K562 (cell line): Measurements from ENCODE around the gene PCBP3. TPM values are rescaled to one million over a fixed set of nuclear protein-coding genes. Genes with fewer than 3 reads are reported as not detected.
A peak's percentile ranks its signal among the peaks of the same experiment; 100 is the strongest.

Source experiments
- ATAC-seq: fragments of 200-7000 bp; cut with Tn5 transposase; 3 replicates; pipeline ENCODE4 v1.9.1; 2020; ENCODE audit warnings: moderate library complexity
- BruUV-seq: library from RNA; stranded (reverse); fragments of 400-500 nt; replicated peaks from 2 replicates; lab custom pipeline; 2021; lab: Mats Ljungman, UMichigan
- CTCF ChIA-PET: fragments of 300-600 bp; formaldehyde crosslinking; extraction: SDS; loops from one replicate; lab custom pipeline; 2021; ENCODE audit warnings: low intra/inter-chr PET ratio; lab: Yijun Ruan, JAX
- POLR2A ChIA-PET: fragments of 300-600, 350-650 bp; sonication (Branson Sonifier 250); formaldehyde crosslinking; extraction: SDS; loops from one replicate; lab custom pipeline; 2021; ENCODE audit warnings: antibody characterized with exemption, inconsistent platforms; lab: Yijun Ruan, JAX
- DNase-seq, 4 experiments: peaks; one replicate each; pipeline versions ENCODE4 v3.0.0 to v3.0.0-alpha.2; 2011 to 2018; ENCODE audit warnings: low spot score in 3 of 4, mixed read lengths in 3 of 4; ENCODE audit errors: extremely low read depth in 1 of 4
- FAIRE-seq: peaks from 2 replicates; lab custom pipeline; 2011; peaks lifted over from hg19 to GRCh38; lab: Jason Lieb, UNC
- H2AFZ ChIP-seq: 2 replicates; pipeline ENCODE4 v1.6.0; 2011; ENCODE audit warnings: low read depth, low read length, control low read depth, inconsistent platforms
- H3K27ac ChIP-seq: fragments of 200-600 bp; 3 replicates; pipeline ENCODE4 v1.8.0; 2011; ENCODE audit warnings: low read depth, mild to moderate bottlenecking, control low read depth, inconsistent platforms, low read length, moderate library complexity, mixed read lengths; ENCODE audit errors: extremely low read depth
- H3K27me3 ChIP-seq, 2 experiments: fragments of 300-600 bp in 1 of 2; 2 replicates in 1 of 2; 3 replicates in 1 of 2; pipeline versions ENCODE4 v1.6.0 to v1.8.0; 2011; ENCODE audit warnings: inconsistent platforms in 2 of 2, low read length in 2 of 2, mild to moderate bottlenecking in 1 of 2, mixed read lengths in 1 of 2, moderate library complexity in 1 of 2; ENCODE audit not compliant: control insufficient read depth in 2 of 2, insufficient read depth in 2 of 2
- H3K36me3 ChIP-seq: fragments of 300-600 bp; 3 replicates; pipeline ENCODE4 v1.8.0; 2011; ENCODE audit warnings: mild to moderate bottlenecking, low read length, inconsistent platforms; ENCODE audit not compliant: control insufficient read depth, insufficient read depth
- H3K4me1 ChIP-seq, 2 experiments: fragments of 200-600 bp in 1 of 2; replicated peaks in 1 of 2; 2 replicates in 1 of 2; 3 replicates in 1 of 2; pipeline versions ENCODE4 v1.5.1 to v1.8.0; 2011; ENCODE audit warnings: inconsistent platforms in 2 of 2, low read length in 2 of 2, mild to moderate bottlenecking in 1 of 2, mixed read lengths in 1 of 2, moderate library complexity in 1 of 2; ENCODE audit not compliant: control insufficient read depth in 2 of 2, insufficient read depth in 2 of 2
- H3K4me2 ChIP-seq: 2 replicates; pipeline ENCODE4 v1.6.1; 2011; ENCODE audit warnings: low read length, control low read depth, inconsistent platforms, mixed read lengths; ENCODE audit not compliant: insufficient read depth
- H3K4me3 ChIP-seq: fragments of 200-600 bp; sonication (generic), shearing (Covaris generic); 2 replicates; pipeline ENCODE4 v1.5.1; 2016; ENCODE audit warnings: control low read depth, inconsistent platforms
- H3K79me2 ChIP-seq: fragments of 200-600 bp; 3 replicates; pipeline ENCODE4 v1.8.0; 2011; ENCODE audit warnings: low read length, inconsistent platforms; ENCODE audit not compliant: control insufficient read depth, insufficient read depth
- H3K9ac ChIP-seq, 2 experiments: 2 replicates each; pipeline versions ENCODE4 v1.6.0 to v1.6.1; 2011; ENCODE audit warnings: low read depth in 2 of 2, low read length in 2 of 2, control low read depth in 1 of 2, inconsistent platforms in 1 of 2, mild to moderate bottlenecking in 1 of 2, mixed read lengths in 1 of 2; ENCODE audit not compliant: insufficient read depth in 1 of 2
- H3K9me1 ChIP-seq: one replicate; pipeline ENCODE4 v1.6.0; 2011; ENCODE audit warnings: inconsistent platforms, mild to moderate bottlenecking, low read length, moderate library complexity; ENCODE audit not compliant: control insufficient read depth, insufficient read depth
- H3K9me3 ChIP-seq: replicated peaks from 2 replicates; pipeline ENCODE4 v1.5.1; 2011; ENCODE audit warnings: low read depth, low read length, inconsistent platforms; ENCODE audit not compliant: control insufficient read depth, insufficient read depth
- H4K20me1 ChIP-seq: replicated peaks from 2 replicates; pipeline ENCODE4 v1.6.1; 2011; ENCODE audit warnings: low read length, inconsistent platforms, mixed read lengths; ENCODE audit not compliant: control insufficient read depth, insufficient read depth
- CTCF ChIP-seq, 3 experiments: IDR thresholded peaks in 2 of 3; conservative IDR thresholded peaks in 1 of 3; 2 replicates each; pipeline ENCODE4 v1.5.1; 2011 to 2012; ENCODE audit warnings: low read length in 3 of 3, mild to moderate bottlenecking in 3 of 3, control low read depth in 2 of 3, improper control_type of control experiment in 1 of 3, inconsistent platforms in 1 of 3, low read depth in 1 of 3, mixed read lengths in 1 of 3, moderate library complexity in 1 of 3; ENCODE audit not compliant: insufficient read depth in 2 of 3
- ESRRA ChIP-seq: fragments of 450-650 bp; IDR thresholded peaks from 2 replicates; pipeline ENCODE4 v1.6.1; 2014; ENCODE audit warnings: low read depth, mild to moderate bottlenecking, moderate library complexity, borderline replicate concordance
- HMGXB4 ChIP-seq: sonication (generic); formaldehyde crosslinking; IDR thresholded peaks from 2 replicates; pipeline ENCODE4 v1.8.1; 2023; ENCODE audit warnings: mild to moderate bottlenecking, missing genetic modification reagents
- MAFF ChIP-seq: IDR thresholded peaks from 2 replicates; pipeline ENCODE4 v1.6.1; 2012; ENCODE audit warnings: low read length, improper control_type of control experiment
- MTA2 ChIP-seq: fragments of 450-650 bp; IDR thresholded peaks from 2 replicates; pipeline ENCODE4 v1.6.1; 2016; ENCODE audit warnings: low read depth
- NCOA6 ChIP-seq: fragments of 450-650 bp; IDR thresholded peaks from 2 replicates; pipeline ENCODE4 v1.6.1; 2017; ENCODE audit warnings: mild to moderate bottlenecking
- NFIC ChIP-seq: fragments of 450-650 bp; IDR thresholded peaks from 2 replicates; pipeline ENCODE4 v1.6.1; 2017; ENCODE audit warnings: mild to moderate bottlenecking, inconsistent platforms
- NFRKB ChIP-seq: fragments of 450-650 bp; IDR thresholded peaks from 2 replicates; pipeline ENCODE4 v1.6.1; 2016; ENCODE audit warnings: low read depth
- RAD21 ChIP-seq, 2 experiments: fragments of 250-450 bp in 1 of 2; fragments of 450-650 bp in 1 of 2; sonication (Bioruptor Pico) in 1 of 2; formaldehyde crosslinking in 1 of 2; IDR thresholded peaks in 1 of 2; conservative IDR thresholded peaks in 1 of 2; 2 replicates each; pipeline versions ENCODE4 v1.4.0 to v1.8.0; 2020 to 2022; ENCODE audit warnings: mild to moderate bottlenecking in 2 of 2, moderate library complexity in 1 of 2
- RFX7 ChIP-seq: fragments of 250-450 bp; sonication (Bioruptor Pico); IDR thresholded peaks from 2 replicates; pipeline ENCODE4 v1.5.1; 2021; ENCODE audit warnings: mild to moderate bottlenecking
- SAFB ChIP-seq: fragments of 200-400 bp; formaldehyde crosslinking; IDR thresholded peaks from 2 replicates; pipeline ENCODE4 v1.6.1; 2017; ENCODE audit warnings: low read depth, low read length, borderline replicate concordance
- ZC3H8 ChIP-seq: fragments of 450-650 bp; IDR thresholded peaks from 2 replicates; pipeline ENCODE4 v1.6.1; 2017
- ZFP36 ChIP-seq: fragments of 150-350 bp; IDR thresholded peaks from 2 replicates; pipeline ENCODE4 v1.6.1; 2018; ENCODE audit warnings: low read length, low read depth; ENCODE audit not compliant: partially characterized antibody
- ZNF23 ChIP-seq: fragments of 250-450 bp; sonication (Bioruptor Pico); IDR thresholded peaks from 2 replicates; pipeline ENCODE4 v1.4.0; 2020; ENCODE audit warnings: mild to moderate bottlenecking
- WGBS: fragments of 100-300 bp; shearing (Covaris generic); methylation state at CpG from one replicate; pipeline ENCODE4 v1.1.6; 2016; ENCODE audit warnings: low coverage, mixed read lengths; ENCODE audit not compliant: insufficient coverage; ENCODE audit errors: missing lambda C conversion rate; 5-methylcytosine and 5-hydroxymethylcytosine counted together
- in situ Hi-C: fragments of 300-500 bp; cut with MboI; formaldehyde crosslinking; loops from 4 replicates; pipeline ENCODE4 v1.15.0; 2018; ENCODE audit warnings: inconsistent platforms, mixed read lengths
- intact Hi-C: fragments of 100-400 bp; cut with micrococcal nuclease; formaldehyde crosslinking; loops from 2 replicates; pipeline ENCODE4 v1.14.2; 2022
- polyA plus RNA-seq, 8 experiments: library from polyadenylated mRNA; depleted of rRNA in 4 of 8; stranded (reverse) in 5 of 8; unstranded in 3 of 8; fragments of >200 nt; fragmentation: Nextera tagmentation in 2 of 8; fragmentation: Illumina TruSeq in 1 of 8; extraction: Ambion mirVana in 2 of 8; extraction: Trizol in 1 of 8; gene quantifications; 2 replicates each; pipeline versions ENCODE4 v1.2.1 to v1.2.3, GENCODE V29; 2011 to 2014; ENCODE audit warnings: inconsistent platforms in 1 of 8, missing spikeins in 1 of 8
- total RNA-seq, 7 experiments: library from RNA; depleted of rRNA in 6 of 7; stranded (reverse); fragments of >200 nt in 6 of 7; fragmentation: Illumina TruSeq in 2 of 7; extraction: Trizol in 2 of 7; gene quantifications; 2 replicates each; pipeline versions ENCODE4 v1.2.1 to v1.2.3, GENCODE V29; 2011 to 2021; ENCODE audit warnings: low replicate concordance in 1 of 7

PCBP3 gene
- total and polyA plus RNA-seq, 9 of the 15 experiments (the other 6 are each of a cell fraction or from before 2014, with no cell fraction given): 0.18 TPM; not detected in 8

GRCh38 chr21:45923146-45923545 lies 279.6 kb downstream of the PCBP3 start (continued):
- TF ChIP-seq ZC3H8 (no peak), RAD21 (CRISPR knock-in tag; conservative IDR thresholded peaks at IDR 0.05 in 1 of 2, IDR thresholded peaks at IDR 0.05 in 1 of 2) (peak in 1 of 2 experiments; percentile 46; a peak in 2 of 4 replicates), MAFF (no peak), MTA2 (no peak), NFRKB (no peak), ZNF23 (CRISPR knock-in tag) (no peak), NCOA6 (no peak), SAFB (no peak), HMGXB4 (CRISPR knock-in tag) (no peak), ZFP36 (no peak), NFIC (no peak), ESRRA (no peak)

GRCh38 chr21:45926281-45926680 lies 282.8 kb downstream of the PCBP3 start:
- WGBS: 3% methylated on average over 11 of the region's 11 CpGs
- H3K4me2 ChIP-seq: no peak overlapping the region
- H2AFZ ChIP-seq: no peak overlapping the region
- no peaks in the 10 kb centered on the region for H3K79me2 ChIP-seq
- intact Hi-C loops (no loop called here), in situ Hi-C loops (no loop called here)
- no peak overlapping the region for H3K4me3 ChIP-seq
- no peak overlapping the region for H3K27ac ChIP-seq
- CTCF ChIA-PET: no interaction called here
- POLR2A ChIA-PET: no interaction called here
- FAIRE-seq (no peak), DNase-seq (no peak), ATAC-seq (0 out of 3 replicates have a peak, but pooled peaks have one; percentile 35)
- TF ChIP-seq RFX7 (CRISPR knock-in tag) (no peak), CTCF (IDR thresholded peaks at IDR 0.05 in 2 of 3, conservative IDR thresholded peaks at IDR 0.05 in 1 of 3; ENCODE audit: insufficient read depth in 2 of 3, low read depth in 1 of 3, low read length in 3 of 3) (peak in 2 of 3 experiments; percentile 5 to 11; a peak in 1 of 6 replicates)
- peaks cover 12 to 44% of the 10 kb centered on the region in 2 experiments; a peak in 4 of 5 replicates for H3K27me3 ChIP-seq
- H3K9me3 ChIP-seq: peaks cover 2% of the 10 kb centered on the region; the same call in 1 of the 2 replicates
- no TSS peak for BruUV-seq
- no peaks in the 10 kb centered on the region for H3K9me1 ChIP-seq
- H3K36me3 ChIP-seq: no peaks in the 10 kb centered on the region
- peaks cover 0 to 5% of the 10 kb centered on the region in 2 experiments; a peak in 1 of 5 replicates for H3K4me1 ChIP-seq
- 0 out of 2 replicates have a peak, but pooled peaks cover under 1% of the 10 kb centered on the region for H4K20me1 ChIP-seq
- no peak overlapping the region for H3K9ac ChIP-seq
